ENCODE data around the gene VRK2.
"Not testable (repeated sequence)": the region's sequence is repeated elsewhere in the genome, so short reads cannot be mapped to it uniquely, and the experiment has no call there.

Gene VRK2

DNA sequence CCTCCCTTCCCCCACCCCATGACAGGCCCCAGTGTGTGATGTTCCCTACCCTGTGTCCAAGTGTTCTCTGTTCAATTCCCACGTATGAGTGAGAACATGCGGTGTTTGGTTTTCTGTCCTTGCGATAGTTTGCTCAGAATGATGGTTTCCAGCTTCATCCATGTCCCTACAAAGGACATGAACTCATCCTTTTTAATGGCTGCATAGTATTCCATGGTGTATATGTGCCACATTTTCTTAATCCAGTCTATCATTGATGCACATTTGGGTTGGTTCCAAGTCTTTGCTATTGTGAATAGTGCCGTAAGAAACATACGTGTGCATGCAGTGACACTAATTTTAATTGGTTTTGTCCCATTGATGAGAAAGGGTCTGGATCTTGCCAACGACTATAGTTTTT lies 99.2 kb downstream of the VRK2 start:
- peaks cover 69% of the 10 kb centered on the region for H3K36me3 Mint-ChIP-seq (ENCODE audit: low read depth)
- not testable (repeated sequence) for H3K27me3 Mint-ChIP-seq, H3K27ac Mint-ChIP-seq, H3K4me3 Mint-ChIP-seq, H3K9me3 Mint-ChIP-seq, DNase-seq
- peaks cover 14% of the 10 kb centered on the region for H3K4me1 Mint-ChIP-seq (ENCODE audit: low read depth)

DNA sequence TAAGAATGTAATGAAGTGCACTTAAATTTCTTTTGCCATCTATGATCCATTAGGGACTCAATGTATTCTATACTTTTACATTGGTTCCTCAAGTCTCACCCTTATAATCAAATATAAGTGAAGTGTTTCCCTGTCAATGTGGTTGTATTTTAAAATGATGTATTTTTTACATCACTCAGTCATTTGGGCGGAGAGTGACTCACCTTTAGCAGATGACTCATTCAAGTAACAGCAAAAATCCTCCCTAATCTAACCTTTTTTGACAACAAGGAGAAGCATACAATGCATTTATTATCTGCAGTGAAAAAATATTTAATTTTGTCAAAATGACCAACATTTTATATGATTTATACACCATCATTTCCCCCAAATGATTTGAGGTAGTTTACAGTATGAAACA lies 100.1 kb downstream of the VRK2 start:
- H3K27me3 Mint-ChIP-seq, result no peaks in the 10 kb centered on the region
- peaks cover 14% of the 10 kb centered on the region for H3K4me1 Mint-ChIP-seq (ENCODE audit: low read depth)
- DNase-seq, result no peak
- H3K36me3 Mint-ChIP-seq (ENCODE audit: low read depth), result peaks cover 63% of the 10 kb centered on the region
- no peaks in the 10 kb centered on the region for H3K9me3 Mint-ChIP-seq
- H3K4me3 Mint-ChIP-seq, result no peak overlapping the region
- H3K27ac Mint-ChIP-seq, result no peak overlapping the region

DNA sequence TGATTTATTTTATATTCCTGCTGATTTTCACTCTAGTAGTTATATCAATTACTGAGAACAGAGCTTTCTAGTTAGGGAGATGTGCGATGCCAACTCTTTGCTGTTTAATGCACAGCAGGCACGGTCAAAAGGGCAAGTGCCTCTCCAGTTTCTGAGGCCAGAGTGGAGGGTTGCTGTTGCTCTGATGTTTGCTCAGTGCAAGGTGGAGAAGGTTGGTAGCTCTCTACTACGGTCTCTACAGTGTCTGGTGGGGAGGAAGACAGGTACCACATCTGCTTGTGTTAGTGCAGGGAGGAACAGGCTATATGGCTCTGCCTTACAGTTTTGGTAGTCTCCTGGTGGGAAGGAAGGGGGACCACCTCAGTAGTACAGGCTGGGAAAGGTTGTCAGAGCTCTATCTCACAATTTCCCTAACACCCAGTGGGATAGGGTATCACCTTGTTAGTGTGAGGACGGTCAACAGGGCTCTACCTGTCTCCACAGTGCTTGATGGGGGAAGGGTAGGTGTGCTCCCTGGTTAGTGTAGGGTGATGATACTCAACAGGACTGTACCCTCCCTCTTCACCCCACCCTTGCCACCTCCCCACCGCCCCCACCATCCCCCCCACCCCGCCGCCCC lies 108.7 kb downstream of the VRK2 start:
- H3K27ac Mint-ChIP-seq, result no peak overlapping the region

DNA sequence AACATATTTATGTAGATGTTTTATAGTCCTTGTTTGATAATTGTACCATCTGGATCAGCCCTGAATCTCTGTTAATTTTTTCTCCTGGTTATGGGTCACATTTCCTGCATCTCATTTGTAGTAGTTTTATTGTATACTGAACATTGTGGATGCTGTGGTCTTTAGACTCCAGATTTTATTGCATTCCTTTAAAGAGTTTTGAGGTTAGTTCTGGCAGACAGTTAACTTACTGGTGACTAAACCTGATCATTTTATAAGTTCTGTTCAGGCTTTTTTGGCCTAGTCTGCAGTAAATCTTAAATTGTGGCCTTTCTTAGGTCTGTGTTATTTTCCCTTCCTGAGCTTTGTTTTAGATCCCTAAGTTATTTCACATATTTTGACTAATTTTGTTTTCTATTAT lies 110.2 kb downstream of the VRK2 start:
- no peak for DNase-seq
- Mint-ChIP-seq H3K27ac (no peak overlapping the region), H3K27me3 (no peaks in the 10 kb centered on the region), H3K36me3 (ENCODE audit: low read depth) (peaks cover 87% of the 10 kb centered on the region), H3K4me1 (ENCODE audit: low read depth) (no peaks in the 10 kb centered on the region), H3K9me3 (peaks cover 8% of the 10 kb centered on the region), H3K4me3 (no peak overlapping the region)

More for the DNA sequence above, 108.7 kb downstream of the VRK2 start:
- Mint-ChIP-seq H3K9me3 (peaks cover 8% of the 10 kb centered on the region), H3K4me1 (ENCODE audit: low read depth) (peaks cover under 1% of the 10 kb centered on the region), H3K36me3 (ENCODE audit: low read depth) (peaks cover 74% of the 10 kb centered on the region), H3K27me3 (no peaks in the 10 kb centered on the region), H3K4me3 (no peak overlapping the region)
- DNase-seq, result no peak

DNA sequence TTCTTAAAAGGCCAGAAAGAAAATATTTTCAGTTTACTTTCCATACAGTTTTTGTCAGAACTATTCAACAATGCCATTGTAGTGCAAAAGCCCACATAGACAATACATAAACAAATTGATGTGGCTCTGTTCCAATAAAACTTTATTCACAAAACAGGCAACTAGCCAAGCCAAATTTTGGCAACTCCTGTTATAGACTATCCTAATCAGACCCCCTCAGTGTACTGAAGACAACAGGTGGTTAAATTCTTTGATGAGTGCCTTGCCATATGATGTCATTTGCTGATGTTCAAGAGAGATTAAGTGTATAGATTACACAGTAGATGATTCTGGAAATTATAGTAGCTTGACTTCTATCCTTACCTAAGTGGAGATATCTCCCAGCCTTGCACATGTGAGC lies 111.1 kb downstream of the VRK2 start:
- Mint-ChIP-seq H3K27ac (no peak overlapping the region), H3K4me3 (no peak overlapping the region), H3K9me3 (peaks cover 8% of the 10 kb centered on the region), H3K27me3 (no peaks in the 10 kb centered on the region), H3K36me3 (ENCODE audit: low read depth) (peaks cover 91% of the 10 kb centered on the region), H3K4me1 (ENCODE audit: low read depth) (no peaks in the 10 kb centered on the region)
- no peak for DNase-seq

DNA sequence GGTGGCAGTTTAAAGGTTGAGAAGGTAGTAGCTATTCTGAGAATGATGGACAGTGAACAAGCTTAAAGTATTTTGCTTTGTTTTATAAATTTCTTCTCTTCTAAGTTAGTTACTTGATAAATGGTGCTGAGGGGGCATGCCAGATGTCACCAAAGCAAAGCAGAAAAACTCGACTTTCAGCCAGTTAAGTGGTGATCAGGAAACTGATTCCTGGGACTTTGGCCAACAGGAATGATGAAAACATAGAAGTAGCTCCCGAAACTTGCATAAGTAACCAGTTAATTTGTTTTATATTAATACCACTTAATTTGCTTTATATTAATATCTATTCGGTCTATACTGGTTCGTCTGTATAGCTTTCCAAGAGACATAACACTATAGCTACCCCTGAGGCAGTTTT lies 111.9 kb downstream of the VRK2 start:
- peaks cover 87% of the 10 kb centered on the region for H3K36me3 Mint-ChIP-seq (ENCODE audit: low read depth)
- no peaks in the 10 kb centered on the region for H3K27me3 Mint-ChIP-seq
- H3K4me3 Mint-ChIP-seq, result no peak overlapping the region
- H3K4me1 Mint-ChIP-seq (ENCODE audit: low read depth), result no peaks in the 10 kb centered on the region
- H3K9me3 Mint-ChIP-seq, result peaks cover 8% of the 10 kb centered on the region
- DNase-seq, result no peak
- no peak overlapping the region for H3K27ac Mint-ChIP-seq

DNA sequence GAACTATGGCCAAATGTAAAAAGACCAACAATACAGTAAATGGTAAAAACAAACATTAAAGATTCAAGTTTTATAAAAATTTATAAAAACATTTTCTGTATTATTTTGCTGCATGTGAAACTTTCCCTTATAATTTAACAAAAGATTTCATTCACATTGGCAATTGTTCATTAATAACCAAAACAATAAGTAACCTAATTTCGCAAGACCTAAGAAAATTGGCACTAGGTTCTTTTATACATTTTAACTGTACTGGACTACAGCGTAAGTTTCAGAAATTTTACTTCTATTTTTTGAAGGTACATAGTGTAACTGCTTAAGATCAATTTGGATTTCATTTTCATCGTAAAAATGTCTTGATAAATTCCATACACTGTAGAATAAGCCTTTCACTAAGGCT lies 117.3 kb downstream of the VRK2 start:
- H3K4me1 Mint-ChIP-seq (ENCODE audit: low read depth), result no peaks in the 10 kb centered on the region
- no peak overlapping the region for H3K4me3 Mint-ChIP-seq
- no peaks in the 10 kb centered on the region for H3K27me3 Mint-ChIP-seq
- no peak overlapping the region for H3K27ac Mint-ChIP-seq
- DNase-seq, result no peak
- H3K9me3 Mint-ChIP-seq, result no peaks in the 10 kb centered on the region
- H3K36me3 Mint-ChIP-seq (ENCODE audit: low read depth), result peaks cover 51% of the 10 kb centered on the region

DNA sequence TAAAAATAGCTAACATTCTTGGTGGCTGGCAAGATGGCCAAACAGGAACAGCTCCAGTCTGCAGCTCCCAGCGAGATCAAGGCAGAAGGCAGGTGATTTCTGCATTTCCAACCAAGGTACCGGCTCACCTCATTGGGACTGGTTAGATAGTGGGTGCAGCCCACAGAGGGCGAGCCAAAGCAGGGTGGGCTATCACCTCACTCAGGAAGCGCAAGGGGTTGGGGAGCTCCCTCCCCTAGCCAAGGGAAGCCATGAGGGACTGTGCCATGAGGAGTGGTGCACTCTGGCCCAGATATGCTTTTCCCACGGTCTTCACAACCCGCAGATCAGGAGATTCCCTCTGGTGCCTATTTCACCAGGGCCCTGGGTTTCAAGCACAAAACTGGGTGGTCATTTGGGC lies 121.5 kb downstream of the VRK2 start:
- H3K4me3 Mint-ChIP-seq; H3K27ac Mint-ChIP-seq; DNase-seq; H3K27me3 Mint-ChIP-seq; H3K4me1 Mint-ChIP-seq (ENCODE audit: low read depth): not testable (repeated sequence)
- peaks cover 14% of the 10 kb centered on the region for H3K9me3 Mint-ChIP-seq
- H3K36me3 Mint-ChIP-seq (ENCODE audit: low read depth), result peaks cover 50% of the 10 kb centered on the region

DNA sequence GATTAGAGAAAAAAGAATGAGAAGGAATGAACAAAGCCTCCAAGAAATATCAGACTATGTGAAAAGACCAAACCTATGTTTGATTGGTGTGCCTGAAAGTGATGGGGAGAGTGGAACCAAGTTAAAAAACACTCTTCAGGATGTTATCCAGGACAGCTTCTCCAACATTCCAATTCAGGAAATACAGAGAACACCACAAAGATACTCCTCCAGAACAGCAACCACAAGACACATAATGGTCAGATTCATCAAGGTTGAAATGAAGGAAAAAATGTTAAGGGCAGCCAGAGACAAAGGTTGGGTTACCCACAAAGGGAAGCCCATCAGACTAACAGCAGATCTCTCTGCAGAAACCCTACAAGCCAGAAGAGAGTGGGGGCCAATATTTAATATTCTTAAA lies 123.2 kb downstream of the VRK2 start:
- DNase-seq; H3K4me3 Mint-ChIP-seq; H3K4me1 Mint-ChIP-seq (ENCODE audit: low read depth); H3K27ac Mint-ChIP-seq; H3K27me3 Mint-ChIP-seq: not testable (repeated sequence)
- Mint-ChIP-seq H3K9me3 (peaks cover 14% of the 10 kb centered on the region), H3K36me3 (ENCODE audit: low read depth) (peaks cover 62% of the 10 kb centered on the region)

DNA sequence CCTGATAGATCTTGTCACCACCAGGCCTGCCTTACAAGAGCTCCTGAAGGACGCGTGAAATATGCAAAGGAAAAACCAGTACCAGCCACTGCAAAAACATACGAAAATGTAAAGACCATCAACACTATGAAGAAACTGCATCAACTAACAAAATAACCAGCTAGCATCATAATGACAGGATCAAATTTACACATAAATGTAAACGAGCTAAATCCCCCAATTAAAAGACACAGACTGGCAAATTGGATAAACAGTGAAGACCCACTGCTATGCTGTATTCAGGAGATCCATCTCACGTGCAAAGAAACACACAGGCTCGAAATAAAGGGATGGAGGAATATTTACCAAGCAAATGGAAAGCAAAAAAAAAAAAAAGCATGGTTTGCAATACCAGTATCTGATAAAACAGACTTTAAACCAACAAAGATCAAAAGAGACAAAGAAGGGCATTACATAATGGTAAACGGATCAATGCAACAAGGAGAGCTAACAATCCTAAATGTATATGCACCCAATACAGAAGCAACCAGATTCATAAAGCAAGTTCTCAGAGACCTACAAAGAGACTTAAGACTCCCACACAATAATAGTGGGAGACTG lies 123.8 kb downstream of the VRK2 start:
- peaks cover 60% of the 10 kb centered on the region for H3K36me3 Mint-ChIP-seq (ENCODE audit: low read depth)
- not testable (repeated sequence) for H3K4me1 Mint-ChIP-seq (ENCODE audit: low read depth); H3K27me3 Mint-ChIP-seq; H3K4me3 Mint-ChIP-seq; H3K27ac Mint-ChIP-seq; DNase-seq
- peaks cover 14% of the 10 kb centered on the region for H3K9me3 Mint-ChIP-seq

DNA sequence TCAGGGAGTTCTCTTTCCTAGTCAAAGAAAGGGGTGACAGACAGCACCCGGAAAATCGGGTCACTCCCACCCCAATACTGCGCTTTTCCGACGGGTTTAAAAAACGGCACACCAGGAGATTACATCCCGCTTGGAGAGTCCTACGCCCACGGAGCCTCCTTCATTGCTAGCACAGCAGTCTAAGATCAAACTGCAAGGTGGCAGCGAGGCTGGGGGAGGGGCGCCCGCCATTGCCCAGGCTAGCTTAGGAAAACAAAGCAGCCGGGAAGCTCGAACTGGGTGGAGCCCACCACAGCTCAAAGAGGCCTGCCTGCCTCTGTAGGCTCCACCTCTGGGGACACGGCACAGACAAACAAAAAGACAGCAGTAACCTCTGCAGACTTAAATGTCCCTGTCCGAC lies 125.2 kb downstream of the VRK2 start:
- not testable (repeated sequence) for H3K4me3 Mint-ChIP-seq; DNase-seq; H3K27me3 Mint-ChIP-seq; H3K4me1 Mint-ChIP-seq (ENCODE audit: low read depth); H3K27ac Mint-ChIP-seq
- peaks cover 14% of the 10 kb centered on the region for H3K9me3 Mint-ChIP-seq
- H3K36me3 Mint-ChIP-seq (ENCODE audit: low read depth), result peaks cover 60% of the 10 kb centered on the region

DNA sequence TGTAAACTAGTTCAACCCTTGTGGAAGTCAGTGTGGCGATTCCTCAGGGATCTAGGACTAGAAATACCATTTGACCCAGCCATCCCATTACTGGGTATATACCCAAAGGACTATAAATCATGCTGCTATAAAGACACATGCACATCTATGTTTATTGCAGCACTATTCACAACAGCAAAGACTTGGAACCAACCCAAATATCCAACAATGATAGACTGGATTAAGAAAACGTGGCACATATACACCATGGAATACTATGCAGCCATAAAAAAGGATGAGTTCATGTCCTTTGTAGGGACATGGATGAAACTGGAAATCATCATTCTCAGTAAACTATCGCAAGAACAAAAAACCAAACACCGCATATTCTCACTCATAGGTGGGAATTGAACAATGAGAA lies 130.6 kb downstream of the VRK2 start:
- not testable (repeated sequence) for H3K27me3 Mint-ChIP-seq; H3K4me3 Mint-ChIP-seq; H3K4me1 Mint-ChIP-seq (ENCODE audit: low read depth); DNase-seq; H3K27ac Mint-ChIP-seq; H3K9me3 Mint-ChIP-seq
- peaks cover 44% of the 10 kb centered on the region for H3K36me3 Mint-ChIP-seq (ENCODE audit: low read depth)

DNA sequence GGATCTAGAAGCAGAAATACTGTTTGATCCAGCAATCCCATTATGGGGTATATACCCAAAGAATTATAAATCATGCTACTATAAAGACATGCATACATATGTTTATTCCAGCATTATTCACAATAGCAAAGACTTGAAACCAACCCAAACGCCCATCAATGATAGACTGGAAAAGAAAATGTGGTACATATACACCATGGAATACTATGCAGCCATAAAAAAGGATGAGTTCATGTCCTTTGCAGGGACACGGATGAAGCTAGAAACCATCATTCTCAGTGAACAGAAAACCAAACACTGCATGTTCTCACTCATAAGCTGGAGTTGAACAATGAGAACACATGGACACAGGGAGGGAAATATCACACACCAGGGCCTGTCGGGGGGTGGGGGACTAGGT lies 133.6 kb downstream of the VRK2 start:
- H3K9me3 Mint-ChIP-seq; H3K27ac Mint-ChIP-seq; H3K4me3 Mint-ChIP-seq; H3K4me1 Mint-ChIP-seq (ENCODE audit: low read depth); DNase-seq; H3K27me3 Mint-ChIP-seq: not testable (repeated sequence)
- H3K36me3 Mint-ChIP-seq (ENCODE audit: low read depth), result peaks cover 23% of the 10 kb centered on the region

DNA sequence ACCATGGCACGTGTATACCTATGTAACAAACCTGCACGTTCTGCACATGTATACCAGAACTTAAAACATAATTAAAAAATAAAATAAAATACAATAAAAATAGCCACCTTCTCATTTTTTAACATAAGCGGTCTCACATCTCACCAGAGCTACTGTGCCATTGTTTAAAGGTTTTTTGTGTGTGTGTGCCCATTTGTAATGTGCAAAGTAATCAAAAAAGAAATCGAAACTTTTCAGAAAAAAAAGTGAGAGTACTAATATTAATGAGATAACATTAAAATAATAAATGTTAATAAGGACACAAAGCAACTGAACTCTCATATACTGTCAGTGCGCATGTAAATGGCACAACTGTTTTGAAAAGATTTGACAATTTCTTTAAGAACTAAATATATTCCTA lies 134.0 kb downstream of the VRK2 start:
- H3K4me1 Mint-ChIP-seq (ENCODE audit: low read depth), result no peaks in the 10 kb centered on the region
- peaks cover 5% of the 10 kb centered on the region for H3K9me3 Mint-ChIP-seq
- no peak overlapping the region for H3K4me3 Mint-ChIP-seq
- no peak overlapping the region for H3K27ac Mint-ChIP-seq
- no peak for DNase-seq
- peaks cover 20% of the 10 kb centered on the region for H3K36me3 Mint-ChIP-seq (ENCODE audit: low read depth)
- H3K27me3 Mint-ChIP-seq, result no peaks in the 10 kb centered on the region

DNA sequence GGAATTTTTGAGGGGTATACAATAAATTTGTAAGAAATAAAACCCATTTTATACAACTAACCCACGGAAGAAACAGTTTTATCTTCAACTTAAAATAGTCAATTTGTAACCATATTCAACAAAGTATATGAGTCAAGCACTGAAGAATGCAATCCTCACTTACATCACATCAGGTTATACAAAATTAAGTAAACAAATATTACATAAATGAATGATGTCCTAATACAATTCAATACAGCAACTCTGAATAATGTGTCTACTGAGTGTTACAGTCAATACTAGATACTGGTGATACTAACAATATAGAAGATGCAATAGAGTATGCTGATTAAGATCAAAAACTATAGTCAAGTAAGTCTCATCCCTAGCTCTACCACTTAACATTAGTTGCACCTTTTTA lies 135.9 kb downstream of the VRK2 start:
- H3K36me3 Mint-ChIP-seq (ENCODE audit: low read depth), result peaks cover 22% of the 10 kb centered on the region
- DNase-seq, result no peak
- no peaks in the 10 kb centered on the region for H3K4me1 Mint-ChIP-seq (ENCODE audit: low read depth)
- no peaks in the 10 kb centered on the region for H3K27me3 Mint-ChIP-seq
- no peak overlapping the region for H3K4me3 Mint-ChIP-seq
- H3K9me3 Mint-ChIP-seq, result peaks cover 5% of the 10 kb centered on the region
- H3K27ac Mint-ChIP-seq, result no peak overlapping the region

DNA sequence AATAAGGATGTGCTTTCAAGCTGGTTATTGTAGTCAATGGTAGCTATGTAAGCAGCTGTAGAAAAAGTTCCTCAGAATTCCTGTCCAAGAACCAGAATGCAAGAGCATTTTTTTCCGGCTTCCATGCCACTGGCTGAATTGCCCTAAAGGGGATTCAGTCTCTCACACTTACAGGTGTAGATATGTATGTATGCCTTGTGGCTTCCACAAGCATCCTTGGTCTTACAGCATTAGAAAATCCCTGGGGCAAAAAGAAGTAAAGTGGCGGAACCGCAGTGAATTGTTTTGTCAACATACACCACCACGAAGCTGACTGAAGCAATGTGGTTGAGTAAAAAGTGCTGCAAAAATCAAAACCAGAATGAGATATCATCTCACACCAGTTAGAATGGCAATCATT lies 139.9 kb downstream of the VRK2 start:
- H3K27ac Mint-ChIP-seq, result no peak overlapping the region
- H3K9me3 Mint-ChIP-seq, result no peaks in the 10 kb centered on the region
- H3K4me1 Mint-ChIP-seq (ENCODE audit: low read depth), result no peaks in the 10 kb centered on the region
- no peak for DNase-seq
- no peak overlapping the region for H3K4me3 Mint-ChIP-seq
- peaks cover 17% of the 10 kb centered on the region for H3K36me3 Mint-ChIP-seq (ENCODE audit: low read depth)
- no peaks in the 10 kb centered on the region for H3K27me3 Mint-ChIP-seq
